B cell (primary cell): ENCODE measurements around the gene NHP2. TPM values are rescaled to one million over a fixed set of nuclear protein-coding genes. Genes with fewer than 3 reads are reported as not detected.

Experiments used
- ATAC-seq: fragments of 200-7000 bp; cut with Tn5 transposase; one replicate; pipeline ENCODE4 v1.10.0; 2021; ENCODE audit warnings: low read depth, mild to moderate bottlenecking, moderate number of reproducible peaks, moderate library complexity
- CTCF ChIA-PET: fragments of 350-600 bp; sonication (Branson Sonifier 250); formaldehyde crosslinking; loops from one replicate; lab custom pipeline; 2021; ENCODE audit warnings: antibody characterized with exemption, inconsistent platforms; lab: Charles Lee
- POLR2A ChIA-PET: fragments of 350-600 bp; sonication (Branson Sonifier 250); formaldehyde crosslinking; loops from one replicate; lab custom pipeline; 2021; ENCODE audit warnings: antibody characterized with exemption; lab: Charles Lee
- DNase-seq: peaks from one replicate; pipeline ENCODE4 v3.0.0; 2013
- H2AFZ ChIP-seq: 2 replicates; pipeline ENCODE4 v1.6.1; 2012; ENCODE audit warnings: mild to moderate bottlenecking, low read depth, low read length; ENCODE audit not compliant: insufficient read depth, poor library complexity, severe bottlenecking
- H3K27ac ChIP-seq, 2 donors: 1 replicate in 1 of 2; 2 replicates in 1 of 2; pipeline ENCODE4 v1.5.1; 2012 to 2013; ENCODE audit warnings: low read length in 2 of 2, mild to moderate bottlenecking in 2 of 2, moderate library complexity in 1 of 2
- H3K27me3 ChIP-seq, 4 experiments: fragments of 200-600 bp in 1 of 4; sonication (generic) in 1 of 4; replicated peaks in 1 of 4; 1 replicate in 2 of 4; 2 replicates in 2 of 4; pipeline versions ENCODE4 v1.6.1 to v1.7.0; 2013 to 2016; ENCODE audit warnings: low read length in 3 of 4, mild to moderate bottlenecking in 2 of 4, mixed read lengths in 1 of 4, moderate library complexity in 1 of 4; ENCODE audit not compliant: insufficient read depth in 4 of 4, control insufficient read depth in 3 of 4; ENCODE audit errors: control extremely low read depth in 1 of 4
- H3K36me3 ChIP-seq, 2 experiments: replicated peaks in 1 of 2; 1 replicate in 1 of 2; 2 replicates in 1 of 2; pipeline versions ENCODE4 v1.6.1 to v1.7.1; 2013; ENCODE audit warnings: low read length in 1 of 2; ENCODE audit not compliant: insufficient read depth in 2 of 2, control insufficient read depth in 1 of 2; ENCODE audit errors: control extremely low read depth in 1 of 2, extremely low read depth in 1 of 2
- H3K4me1 ChIP-seq, 2 donors: fragments of 200-600 bp in 1 of 2; sonication (generic) in 1 of 2; 1 replicate in 1 of 2; 2 replicates in 1 of 2; pipeline versions ENCODE4 v1.5.1 to v1.6.1; 2013 to 2017; ENCODE audit warnings: low read length in 2 of 2; ENCODE audit not compliant: control insufficient read depth in 2 of 2, insufficient read depth in 2 of 2
- H3K4me2 ChIP-seq: replicated peaks from 2 replicates; pipeline ENCODE3; 2012; ENCODE audit warnings: mild to moderate bottlenecking, low read depth, low read length; ENCODE audit not compliant: poor library complexity, severe bottlenecking
- H3K4me3 ChIP-seq, 5 experiments: fragments of 200-600 bp in 1 of 5; sonication (generic) in 1 of 5; 1 replicate in 3 of 5; 2 replicates in 2 of 5; pipeline versions ENCODE4 v1.5.1 to v1.7.0; 2011 to 2016; ENCODE audit warnings: low read length in 4 of 5, mild to moderate bottlenecking in 4 of 5, low read depth in 2 of 5, control low read depth in 1 of 5, moderate library complexity in 1 of 5; ENCODE audit not compliant: insufficient read depth in 1 of 5; ENCODE audit errors: control extremely low read depth in 1 of 5, extremely low read depth in 1 of 5
- H3K79me2 ChIP-seq: fragments of 200-600 bp; sonication (generic); one replicate; pipeline ENCODE4 v1.6.0; 2016; ENCODE audit warnings: low read length; ENCODE audit not compliant: control insufficient read depth, insufficient read depth
- H3K9ac ChIP-seq: fragments of 200-600 bp; sonication (generic); 2 replicates; pipeline ENCODE4 v1.6.1; 2017; ENCODE audit warnings: mild to moderate bottlenecking, low read length, moderate library complexity
- H3K9me3 ChIP-seq, 3 donors: one replicate each; pipeline versions ENCODE4 v1.6.1 to v1.7.1; 2013; ENCODE audit warnings: low read length in 2 of 3; ENCODE audit not compliant: control insufficient read depth in 2 of 3, insufficient read depth in 1 of 3; ENCODE audit errors: control extremely low read depth in 1 of 3
- H4K20me1 ChIP-seq: 2 replicates; pipeline ENCODE4 v1.6.0; 2012; ENCODE audit warnings: mild to moderate bottlenecking, low read length; ENCODE audit not compliant: insufficient read depth, control insufficient read depth, poor library complexity, severe bottlenecking
- H3K27ac Mint-ChIP-seq: one replicate; pipeline ENCODE4 v1.8.0; 2021; ENCODE audit warnings: mixed read lengths
- H3K27me3 Mint-ChIP-seq: one replicate; pipeline ENCODE4 v1.8.0; 2021; ENCODE audit warnings: mixed read lengths
- H3K4me1 Mint-ChIP-seq: one replicate; pipeline ENCODE4 v1.8.0; 2021; ENCODE audit warnings: mixed read lengths
- H3K4me3 Mint-ChIP-seq: one replicate; pipeline ENCODE4 v1.8.0; 2021; ENCODE audit warnings: mixed read lengths
- H3K9me3 Mint-ChIP-seq: one replicate; pipeline ENCODE4 v1.8.0; 2022; ENCODE audit warnings: mixed read lengths; ENCODE audit not compliant: insufficient read depth
- EZH2 ChIP-seq: IDR thresholded peaks from 2 replicates; pipeline ENCODE4 v1.6.1; 2012; ENCODE audit warnings: borderline replicate concordance, low read depth, mild to moderate bottlenecking, moderate library complexity, low read length; ENCODE audit not compliant: insufficient read depth, poor library complexity, severe bottlenecking
- WGBS: methylation state at CpG from one replicate; pipeline ENCODE4 v1.1.5; 2013; ENCODE audit warnings: missing lambda C conversion rate; ENCODE audit not compliant: insufficient coverage; 5-methylcytosine and 5-hydroxymethylcytosine counted together
- intact Hi-C: fragments of 100-400 bp; cut with micrococcal nuclease; formaldehyde crosslinking; loops from one replicate; pipeline ENCODE4 v1.10.0; 2022
- polyA plus RNA-seq: library from polyadenylated mRNA; depleted of rRNA; stranded (reverse); fragments of >200 nt; gene quantifications from 2 replicates; pipeline ENCODE4 v1.2.3, GENCODE V29; 2012
- total RNA-seq, 2 donors: library from RNA; stranded (reverse); fragments of 120-200 nt in 1 of 2; gene quantifications; 1 replicate in 1 of 2; 2 replicates in 1 of 2; pipeline versions ENCODE4 v1.2.3 to v1.2.4, GENCODE V29; 2013 to 2022
- TF ChIP-seq, protein P1 (sequence below): fragments of 200-600 bp; IDR thresholded peaks from one replicate; pipeline ENCODE4 v1.8.0; 2022; ENCODE audit warnings: antibody characterized with exemption, mild to moderate bottlenecking

The NHP2 gene
- total and polyA plus RNA-seq, 2 donors (not counting 1 experiment from before 2014, with no cell fraction given), result 66.0 to 99.8 TPM

DNA sequence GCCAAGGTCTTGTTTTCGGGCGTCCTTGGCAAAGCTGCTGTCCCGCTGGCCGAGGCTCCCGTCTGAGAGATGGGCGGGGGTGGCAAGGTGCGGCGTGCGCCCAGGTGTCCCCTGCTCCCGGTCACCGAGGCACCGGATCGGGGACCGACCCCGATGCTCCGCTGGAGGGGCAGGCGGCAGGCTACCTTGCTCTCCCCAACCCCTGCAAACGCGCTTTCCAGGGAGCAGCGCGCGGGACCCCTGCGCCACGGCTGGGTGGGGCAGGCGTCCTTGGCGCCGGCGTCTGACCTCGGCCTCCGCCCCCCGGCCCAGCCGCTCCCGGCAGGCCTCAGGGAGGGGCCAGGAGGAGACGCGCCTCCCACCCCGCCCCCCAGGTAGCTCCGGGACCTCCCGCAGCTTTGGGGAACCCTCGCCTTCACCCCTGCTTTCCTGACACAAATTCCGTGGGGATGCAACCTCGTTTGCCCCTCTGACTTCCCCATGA, 39.8 kb downstream of the NHP2 start:
- Histone ChIP-seq H3K9me3 (no peaks in the 10 kb centered on the region), H3K27me3 (no peaks in the 10 kb centered on the region), H3K27ac (peak overlapping the region; percentile 86 to 89), H3K4me1 (peaks cover 55 to 62% of the 10 kb centered on the region in 2 donors), H4K20me1 (peaks cover 36% of the 10 kb centered on the region), H3K4me2 (peak overlapping the region; percentile 95), H3K9ac (peak overlapping the region; percentile 73), H2AFZ (peak overlapping the region; percentile 64), H3K79me2 (peaks cover 1% of the 10 kb centered on the region), H3K36me3 (no peaks in the 10 kb centered on the region), H3K4me3 (peak overlapping the region; percentile 18 to 85 (median 74))
- H3K9me3 Mint-ChIP-seq, result no peaks in the 10 kb centered on the region
- under 1% methylated on average over 39 of the region's 41 CpGs for WGBS
- CTCF ChIA-PET, result interaction anchor here (1.4 to 8.6 kb wide), 3 partner anchors 24 to 40 kb away, joined by 3 to 92 read pairs (median 3); partner anchors contain the start of gene NHP2
- H3K4me3 Mint-ChIP-seq, result peak overlapping the region; percentile 94
- ATAC-seq, result no peak
- H3K4me1 Mint-ChIP-seq, result peaks cover 66% of the 10 kb centered on the region
- POLR2A ChIA-PET, result interaction anchor here (0.6 to 1.4 kb wide), 4 partner anchors 30 to 759 kb away, joined by 3 to 4 read pairs (median 3); partner anchors contain the start of gene NHP2
- peak overlapping the region; percentile 93 for H3K27ac Mint-ChIP-seq
- no peak for TF ChIP-seq EZH2
- TF ChIP-seq, protein P1, sequence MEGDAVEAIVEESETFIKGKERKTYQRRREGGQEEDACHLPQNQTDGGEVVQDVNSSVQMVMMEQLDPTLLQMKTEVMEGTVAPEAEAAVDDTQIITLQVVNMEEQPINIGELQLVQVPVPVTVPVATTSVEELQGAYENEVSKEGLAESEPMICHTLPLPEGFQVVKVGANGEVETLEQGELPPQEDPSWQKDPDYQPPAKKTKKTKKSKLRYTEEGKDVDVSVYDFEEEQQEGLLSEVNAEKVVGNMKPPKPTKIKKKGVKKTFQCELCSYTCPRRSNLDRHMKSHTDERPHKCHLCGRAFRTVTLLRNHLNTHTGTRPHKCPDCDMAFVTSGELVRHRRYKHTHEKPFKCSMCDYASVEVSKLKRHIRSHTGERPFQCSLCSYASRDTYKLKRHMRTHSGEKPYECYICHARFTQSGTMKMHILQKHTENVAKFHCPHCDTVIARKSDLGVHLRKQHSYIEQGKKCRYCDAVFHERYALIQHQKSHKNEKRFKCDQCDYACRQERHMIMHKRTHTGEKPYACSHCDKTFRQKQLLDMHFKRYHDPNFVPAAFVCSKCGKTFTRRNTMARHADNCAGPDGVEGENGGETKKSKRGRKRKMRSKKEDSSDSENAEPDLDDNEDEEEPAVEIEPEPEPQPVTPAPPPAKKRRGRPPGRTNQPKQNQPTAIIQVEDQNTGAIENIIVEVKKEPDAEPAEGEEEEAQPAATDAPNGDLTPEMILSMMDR, result no peak
- DNase-seq, result peak; percentile 65
- no peaks in the 10 kb centered on the region for H3K27me3 Mint-ChIP-seq
- intact Hi-C loops, result loop anchor here (1.0 to 10.0 kb wide), 3 partner anchors 38 to 799 kb away; partner anchors contain the start of gene MXD3
